Measurements from ENCODE around the gene C1orf141.

DNA sequence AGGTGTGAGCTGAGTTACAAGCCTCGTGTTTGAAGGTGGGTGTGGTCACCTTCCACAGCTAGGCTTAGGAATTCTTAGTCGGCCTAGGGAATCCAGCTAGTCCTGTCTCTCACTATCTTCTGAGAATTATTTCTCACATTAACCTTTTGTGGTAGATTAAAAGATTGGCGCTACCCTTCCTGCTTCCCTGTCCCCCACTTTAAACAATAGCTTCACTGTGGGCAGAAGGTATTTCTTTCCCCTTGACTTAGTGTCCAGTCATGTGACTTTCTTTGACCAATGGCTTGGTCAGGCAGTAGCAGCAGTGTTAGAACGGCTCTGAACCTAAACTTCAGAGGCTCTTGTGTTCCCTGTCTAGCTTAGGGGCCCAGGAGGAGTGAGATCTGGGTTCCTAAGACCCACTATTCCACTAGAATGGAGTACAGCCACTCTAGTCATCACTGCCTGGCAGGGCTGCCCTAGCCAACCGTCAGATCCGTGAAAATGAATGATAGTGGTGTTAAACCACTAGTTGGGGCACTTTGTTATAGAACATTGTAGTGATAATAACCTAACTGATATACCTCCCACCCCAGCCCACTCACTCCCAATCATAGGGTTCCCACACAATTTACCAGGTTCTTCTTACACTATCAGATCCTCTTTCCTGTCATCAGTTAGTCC lies 13.9 kb upstream of the C1orf141 start:
- TF ChIP-seq CTCF (IDR thresholded peaks at IDR 0.05) = no peak
- TF ChIP-seq POLR2AphosphoS5 (IDR thresholded peaks at IDR 0.05) = no peak
- TF ChIP-seq POLR2A (IDR thresholded peaks at IDR 0.05; ENCODE audit: low read depth) = no peak
- TF ChIP-seq EP300 (IDR thresholded peaks at IDR 0.05) = no peak
